ENCODE data around the gene SKAP1. TPM values are rescaled to one million over a fixed set of nuclear protein-coding genes. Genes with fewer than 3 reads are reported as not detected.

SKAP1 gene
- total and polyA plus RNA-seq, 8 donors = 1.2 to 3.0 (median 1.8) TPM

DNA sequence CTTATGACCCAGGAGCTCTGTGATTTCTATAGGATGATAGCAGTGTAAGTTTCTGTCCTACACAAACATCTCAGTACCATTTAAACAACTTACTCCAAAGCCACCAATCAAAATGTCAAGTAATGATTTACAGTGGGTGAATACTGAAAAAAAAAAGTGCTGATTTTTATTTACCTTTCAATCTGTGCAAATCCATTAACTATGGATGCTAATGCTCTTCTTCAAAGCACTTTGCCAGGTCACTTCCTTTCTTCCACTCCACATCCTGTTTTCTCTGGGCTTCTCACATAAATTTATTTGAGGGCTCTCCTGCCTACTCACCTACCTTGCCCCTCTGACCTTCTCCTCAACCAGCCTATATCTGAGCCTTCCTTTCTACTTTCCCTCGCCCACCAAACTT, 101.6 kb downstream of the SKAP1 start:
- Histone ChIP-seq H3K4me3 (no peak overlapping the region), H3K27me3 (peaks cover 52 to 96% of the 10 kb centered on the region in 2 donors), H3K9me3 (no peaks in the 10 kb centered on the region), H3K36me3 (no peaks in the 10 kb centered on the region), H3K27ac (no peak overlapping the region), H3K4me1 (no peaks in the 10 kb centered on the region)
- DNase-seq = no peak
- TF ChIP-seq, protein P1, sequence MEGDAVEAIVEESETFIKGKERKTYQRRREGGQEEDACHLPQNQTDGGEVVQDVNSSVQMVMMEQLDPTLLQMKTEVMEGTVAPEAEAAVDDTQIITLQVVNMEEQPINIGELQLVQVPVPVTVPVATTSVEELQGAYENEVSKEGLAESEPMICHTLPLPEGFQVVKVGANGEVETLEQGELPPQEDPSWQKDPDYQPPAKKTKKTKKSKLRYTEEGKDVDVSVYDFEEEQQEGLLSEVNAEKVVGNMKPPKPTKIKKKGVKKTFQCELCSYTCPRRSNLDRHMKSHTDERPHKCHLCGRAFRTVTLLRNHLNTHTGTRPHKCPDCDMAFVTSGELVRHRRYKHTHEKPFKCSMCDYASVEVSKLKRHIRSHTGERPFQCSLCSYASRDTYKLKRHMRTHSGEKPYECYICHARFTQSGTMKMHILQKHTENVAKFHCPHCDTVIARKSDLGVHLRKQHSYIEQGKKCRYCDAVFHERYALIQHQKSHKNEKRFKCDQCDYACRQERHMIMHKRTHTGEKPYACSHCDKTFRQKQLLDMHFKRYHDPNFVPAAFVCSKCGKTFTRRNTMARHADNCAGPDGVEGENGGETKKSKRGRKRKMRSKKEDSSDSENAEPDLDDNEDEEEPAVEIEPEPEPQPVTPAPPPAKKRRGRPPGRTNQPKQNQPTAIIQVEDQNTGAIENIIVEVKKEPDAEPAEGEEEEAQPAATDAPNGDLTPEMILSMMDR (IDR thresholded peaks at IDR 0.05) = no peak
- ATAC-seq = no peak
- intact Hi-C loops (cut with DNase I) = no loop called here

DNA sequence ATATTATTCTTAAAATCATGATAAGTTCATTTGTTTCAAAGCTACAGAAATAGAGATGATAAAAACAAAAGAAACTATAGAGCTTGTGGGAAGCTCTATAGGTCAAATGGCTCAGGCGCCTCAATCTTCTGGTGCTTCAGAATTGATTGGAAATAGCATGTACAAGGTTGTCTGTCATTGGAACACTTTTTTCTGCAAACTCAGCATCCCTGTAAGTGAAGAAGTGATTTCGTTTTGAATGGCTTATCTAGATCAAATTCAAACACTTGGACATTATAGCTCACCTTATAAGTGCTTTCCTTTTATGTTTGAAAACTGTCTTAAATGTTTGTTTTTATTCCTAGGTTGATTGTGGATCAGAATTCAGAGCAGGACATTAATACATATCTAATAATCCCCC, 103.7 kb downstream of the SKAP1 start:
- Histone ChIP-seq H3K9me3 (no peaks in the 10 kb centered on the region), H3K27ac (no peak overlapping the region), H3K36me3 (no peaks in the 10 kb centered on the region), H3K27me3 (peaks cover 36 to 75% of the 10 kb centered on the region in 2 donors), H3K4me1 (no peaks in the 10 kb centered on the region), H3K4me3 (no peak overlapping the region)
- DNase-seq (no peak), ATAC-seq (no peak)
- intact Hi-C loops (cut with DNase I) = no loop called here
- TF ChIP-seq, protein P1 (IDR thresholded peaks at IDR 0.05) = no peak

DNA sequence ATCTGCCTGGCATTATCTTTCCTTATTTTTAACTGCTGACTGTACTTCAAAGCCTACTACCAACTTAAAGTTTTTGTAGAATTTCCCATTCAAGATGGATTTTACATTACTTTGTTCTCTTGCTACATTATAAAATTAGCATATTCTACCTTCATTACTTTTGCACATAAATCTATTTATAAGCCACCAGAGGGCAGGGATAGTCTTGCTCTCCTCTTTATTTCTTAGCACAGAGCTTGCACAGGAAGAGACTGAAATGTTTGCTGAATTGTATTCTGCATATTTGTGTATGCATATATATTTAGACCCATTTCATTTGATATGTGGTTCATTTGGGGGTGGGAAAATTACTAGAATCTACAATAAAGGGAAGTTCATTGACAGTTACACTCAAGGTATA, 108.0 kb downstream of the SKAP1 start:
- no peak for DNase-seq
- intact Hi-C loops (cut with DNase I) = no loop called here
- no peak overlapping the region for H3K4me3 ChIP-seq
- no peak for ATAC-seq
- H3K27me3 ChIP-seq = peaks cover 11 to 42% of the 10 kb centered on the region in 2 donors
- H3K36me3 ChIP-seq = no peaks in the 10 kb centered on the region
- H3K9me3 ChIP-seq = no peaks in the 10 kb centered on the region
- no peak overlapping the region for H3K27ac ChIP-seq
- TF ChIP-seq, protein P1 (IDR thresholded peaks at IDR 0.05) = no peak
- H3K4me1 ChIP-seq = no peaks in the 10 kb centered on the region

DNA sequence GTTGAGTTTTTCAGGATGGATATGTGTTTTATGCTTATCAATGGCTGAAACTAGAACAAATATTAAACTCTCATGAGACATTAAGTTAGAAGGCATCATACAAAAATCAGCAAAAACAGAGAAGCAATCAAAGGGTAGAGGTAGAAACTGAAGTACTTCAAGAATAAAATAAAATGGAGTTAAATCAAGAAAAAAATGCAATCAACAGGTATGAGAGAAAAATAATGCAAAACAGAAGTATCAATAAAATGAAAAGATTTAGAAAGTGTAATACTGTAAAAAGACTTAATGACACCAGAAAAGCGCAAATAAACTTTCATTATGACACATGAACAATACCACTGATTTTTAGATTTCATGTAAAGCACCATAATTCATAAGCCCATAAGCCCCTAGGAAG, 112.3 kb downstream of the SKAP1 start:
- H3K36me3 ChIP-seq = no peaks in the 10 kb centered on the region
- ATAC-seq = no peak
- no peaks in the 10 kb centered on the region for H3K4me1 ChIP-seq
- TF ChIP-seq, protein P1 (IDR thresholded peaks at IDR 0.05) = no peak
- no peak for DNase-seq
- intact Hi-C loops (cut with DNase I) = no loop called here
- H3K27ac ChIP-seq = no peak overlapping the region
- no peak overlapping the region for H3K4me3 ChIP-seq
- peaks cover 24 to 47% of the 10 kb centered on the region in 2 donors for H3K27me3 ChIP-seq
- H3K9me3 ChIP-seq = no peaks in the 10 kb centered on the region

DNA sequence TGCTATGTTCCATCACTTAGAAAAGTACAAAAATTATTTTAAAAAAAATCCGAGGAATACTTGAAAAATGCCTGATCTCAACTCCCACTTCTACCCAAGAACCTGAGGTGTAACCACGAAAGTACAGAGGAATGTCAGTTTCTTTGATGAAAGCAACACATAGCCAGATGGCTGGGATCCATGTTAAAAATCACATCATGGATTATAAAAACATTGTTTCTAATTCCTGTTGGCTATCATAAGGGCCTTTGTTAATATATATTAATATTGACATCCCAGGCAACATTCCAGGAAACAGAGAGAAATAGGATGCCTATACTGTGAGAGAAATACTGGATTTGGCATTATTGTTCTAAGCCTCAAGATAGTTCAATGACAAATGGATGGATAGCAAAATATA, 115.3 kb downstream of the SKAP1 start:
- Histone ChIP-seq H3K4me1 (no peaks in the 10 kb centered on the region), H3K9me3 (no peaks in the 10 kb centered on the region), H3K27ac (no peak overlapping the region), H3K4me3 (no peak overlapping the region), H3K27me3 (peaks cover 54 to 76% of the 10 kb centered on the region in 2 donors), H3K36me3 (no peaks in the 10 kb centered on the region)
- ATAC-seq (no peak), DNase-seq (no peak)
- TF ChIP-seq, protein P1 (IDR thresholded peaks at IDR 0.05) = no peak
- intact Hi-C loops (cut with DNase I) = no loop called here
